ENCODE data around the gene UBR4.

UBR4 gene

GRCh38 chr1:19206947-19207346, 3.1 kb downstream of the UBR4 start:
- H3K9me3 ChIP-seq (ENCODE audit: control insufficient read depth in 5 of 5, low read length in 5 of 5) = no peaks in the 10 kb centered on the region
- no peaks in the 10 kb centered on the region for H3K36me3 ChIP-seq (ENCODE audit: control insufficient read depth in 5 of 5, insufficient read depth in 5 of 5, low read length in 5 of 5)
- H3K27me3 ChIP-seq (ENCODE audit: control insufficient read depth in 5 of 5, insufficient read depth in 4 of 5, low read length in 5 of 5) = no peaks in the 10 kb centered on the region
- H3K27ac ChIP-seq (ENCODE audit: low read depth, low read length) = no peak overlapping the region
- no peak overlapping the region for H3K4me3 ChIP-seq (ENCODE audit: low read depth in 1 of 5, low read length in 5 of 5)
- peaks cover 6 to 59% (median 50%) of the 10 kb centered on the region in 5 donors for H3K4me1 ChIP-seq (ENCODE audit: control insufficient read depth in 5 of 5, insufficient read depth in 5 of 5, low read length in 5 of 5)
- H3K9ac ChIP-seq (ENCODE audit: low read length in 5 of 5) = no peak overlapping the region

- Histone ChIP-seq H3K4me3 (ENCODE audit: low read depth in 1 of 5, low read length in 5 of 5) (no peak overlapping the region), H3K4me1 (ENCODE audit: control insufficient read depth in 5 of 5, insufficient read depth in 5 of 5, low read length in 5 of 5) (peaks cover 4 to 48% (median 39%) of the 10 kb centered on the region in 5 donors), H3K9me3 (ENCODE audit: control insufficient read depth in 5 of 5, low read length in 5 of 5) (no peaks in the 10 kb centered on the region), H3K27me3 (ENCODE audit: control insufficient read depth in 5 of 5, insufficient read depth in 4 of 5, low read length in 5 of 5) (no peaks in the 10 kb centered on the region), H3K9ac (ENCODE audit: low read length in 5 of 5) (no peak overlapping the region), H3K36me3 (ENCODE audit: control insufficient read depth in 5 of 5, insufficient read depth in 5 of 5, low read length in 5 of 5) (peaks cover under 1 to 7% (median 3%) of the 10 kb centered on the region in 5 donors), H3K27ac (ENCODE audit: low read depth, low read length) (no peak overlapping the region)
Measured at GRCh38 chr1:19205845-19206244, 4.2 kb downstream of the UBR4 start.

- Histone ChIP-seq H3K9me3 (ENCODE audit: control insufficient read depth in 5 of 5, low read length in 5 of 5) (no peaks in the 10 kb centered on the region), H3K9ac (ENCODE audit: low read length in 5 of 5) (no peak overlapping the region), H3K4me3 (ENCODE audit: low read depth in 1 of 5, low read length in 5 of 5) (no peak overlapping the region), H3K27ac (ENCODE audit: low read depth, low read length) (no peak overlapping the region), H3K4me1 (ENCODE audit: control insufficient read depth in 5 of 5, insufficient read depth in 5 of 5, low read length in 5 of 5) (peaks cover 2 to 44% (median 35%) of the 10 kb centered on the region in 5 donors), H3K27me3 (ENCODE audit: control insufficient read depth in 5 of 5, insufficient read depth in 4 of 5, low read length in 5 of 5) (no peaks in the 10 kb centered on the region), H3K36me3 (ENCODE audit: control insufficient read depth in 5 of 5, insufficient read depth in 5 of 5, low read length in 5 of 5) (peaks cover 2 to 10% (median 3%) of the 10 kb centered on the region in 5 donors)
Measured at GRCh38 chr1:19205403-19205802, 4.7 kb downstream of the UBR4 start.

GRCh38 chr1:19204446-19205266, 5.4 kb downstream of the UBR4 start:
- H3K4me1 ChIP-seq (ENCODE audit: control insufficient read depth in 5 of 5, insufficient read depth in 5 of 5, low read length in 5 of 5) = peaks cover 2 to 43% (median 35%) of the 10 kb centered on the region in 5 donors
- H3K9me3 ChIP-seq (ENCODE audit: control insufficient read depth in 5 of 5, low read length in 5 of 5) = no peaks in the 10 kb centered on the region
- peak overlapping the region in 1 of 5 donors; percentile 30 for H3K9ac ChIP-seq (ENCODE audit: low read length in 5 of 5)
- H3K4me3 ChIP-seq (ENCODE audit: low read depth in 1 of 5, low read length in 5 of 5) = no peak overlapping the region
- peaks cover 6 to 14% (median 7%) of the 10 kb centered on the region in 5 donors for H3K36me3 ChIP-seq (ENCODE audit: control insufficient read depth in 5 of 5, insufficient read depth in 5 of 5, low read length in 5 of 5)
- H3K27me3 ChIP-seq (ENCODE audit: control insufficient read depth in 5 of 5, insufficient read depth in 4 of 5, low read length in 5 of 5) = no peaks in the 10 kb centered on the region
- H3K27ac ChIP-seq (ENCODE audit: low read depth, low read length) = no peak overlapping the region

GRCh38 chr1:19203440-19203839, 6.6 kb downstream of the UBR4 start:
- Histone ChIP-seq H3K4me1 (ENCODE audit: control insufficient read depth in 5 of 5, insufficient read depth in 5 of 5, low read length in 5 of 5) (peaks cover 0 to 33% (median 24%) of the 10 kb centered on the region in 5 donors), H3K9ac (ENCODE audit: low read length in 5 of 5) (no peak overlapping the region), H3K36me3 (ENCODE audit: control insufficient read depth in 5 of 5, insufficient read depth in 5 of 5, low read length in 5 of 5) (peaks cover 15 to 26% (median 18%) of the 10 kb centered on the region in 5 donors), H3K27me3 (ENCODE audit: control insufficient read depth in 5 of 5, insufficient read depth in 4 of 5, low read length in 5 of 5) (no peaks in the 10 kb centered on the region), H3K27ac (ENCODE audit: low read depth, low read length) (no peak overlapping the region), H3K4me3 (ENCODE audit: low read depth in 1 of 5, low read length in 5 of 5) (no peak overlapping the region), H3K9me3 (ENCODE audit: control insufficient read depth in 5 of 5, low read length in 5 of 5) (no peaks in the 10 kb centered on the region)

- Histone ChIP-seq H3K9ac (ENCODE audit: low read length in 5 of 5) (no peak overlapping the region), H3K4me3 (ENCODE audit: low read depth in 1 of 5, low read length in 5 of 5) (no peak overlapping the region), H3K4me1 (ENCODE audit: control insufficient read depth in 5 of 5, insufficient read depth in 5 of 5, low read length in 5 of 5) (peaks cover 0 to 24% (median 16%) of the 10 kb centered on the region in 5 donors), H3K9me3 (ENCODE audit: control insufficient read depth in 5 of 5, low read length in 5 of 5) (no peaks in the 10 kb centered on the region), H3K27me3 (ENCODE audit: control insufficient read depth in 5 of 5, insufficient read depth in 4 of 5, low read length in 5 of 5) (no peaks in the 10 kb centered on the region), H3K27ac (ENCODE audit: low read depth, low read length) (no peak overlapping the region), H3K36me3 (ENCODE audit: control insufficient read depth in 5 of 5, insufficient read depth in 5 of 5, low read length in 5 of 5) (peaks cover 25 to 36% (median 29%) of the 10 kb centered on the region in 5 donors)
Measured at GRCh38 chr1:19202396-19202795, 7.7 kb downstream of the UBR4 start.

- Histone ChIP-seq H3K4me1 (ENCODE audit: control insufficient read depth in 5 of 5, insufficient read depth in 5 of 5, low read length in 5 of 5) (peaks cover 0 to 14% (median 11%) of the 10 kb centered on the region in 5 donors), H3K27ac (ENCODE audit: low read depth, low read length) (no peak overlapping the region)
Measured at GRCh38 chr1:19199969-19200604, 10.0 kb downstream of the UBR4 start.

GRCh38 chr1:19199329-19199968, 10.6 kb downstream of the UBR4 start:
- peaks cover 0 to 8% (median 4%) of the 10 kb centered on the region in 5 donors for H3K4me1 ChIP-seq (ENCODE audit: control insufficient read depth in 5 of 5, insufficient read depth in 5 of 5, low read length in 5 of 5)
- no peaks in the 10 kb centered on the region for H3K9me3 ChIP-seq (ENCODE audit: control insufficient read depth in 5 of 5, low read length in 5 of 5)
- H3K27me3 ChIP-seq (ENCODE audit: control insufficient read depth in 5 of 5, insufficient read depth in 4 of 5, low read length in 5 of 5) = no peaks in the 10 kb centered on the region
- no peak overlapping the region for H3K4me3 ChIP-seq (ENCODE audit: low read depth in 1 of 5, low read length in 5 of 5)
- peaks cover 44 to 62% (median 49%) of the 10 kb centered on the region in 5 donors for H3K36me3 ChIP-seq (ENCODE audit: control insufficient read depth in 5 of 5, insufficient read depth in 5 of 5, low read length in 5 of 5)
- no peak overlapping the region for H3K27ac ChIP-seq (ENCODE audit: low read depth, low read length)
- H3K9ac ChIP-seq (ENCODE audit: low read length in 5 of 5) = no peak overlapping the region

More at GRCh38 chr1:19199969-19200604, 10.0 kb downstream of the UBR4 start:
- Histone ChIP-seq H3K36me3 (ENCODE audit: control insufficient read depth in 5 of 5, insufficient read depth in 5 of 5, low read length in 5 of 5) (peaks cover 44 to 58% (median 49%) of the 10 kb centered on the region in 5 donors), H3K27me3 (ENCODE audit: control insufficient read depth in 5 of 5, insufficient read depth in 4 of 5, low read length in 5 of 5) (no peaks in the 10 kb centered on the region), H3K4me3 (ENCODE audit: low read depth in 1 of 5, low read length in 5 of 5) (no peak overlapping the region), H3K9ac (ENCODE audit: low read length in 5 of 5) (no peak overlapping the region), H3K9me3 (ENCODE audit: control insufficient read depth in 5 of 5, low read length in 5 of 5) (no peaks in the 10 kb centered on the region)

- Histone ChIP-seq H3K9me3 (ENCODE audit: control insufficient read depth in 5 of 5, low read length in 5 of 5) (no peaks in the 10 kb centered on the region), H3K27me3 (ENCODE audit: control insufficient read depth in 5 of 5, insufficient read depth in 4 of 5, low read length in 5 of 5) (no peaks in the 10 kb centered on the region), H3K9ac (ENCODE audit: low read length in 5 of 5) (no peak overlapping the region), H3K36me3 (ENCODE audit: control insufficient read depth in 5 of 5, insufficient read depth in 5 of 5, low read length in 5 of 5) (peaks cover 47 to 68% (median 53%) of the 10 kb centered on the region in 5 donors), H3K4me3 (ENCODE audit: low read depth in 1 of 5, low read length in 5 of 5) (no peak overlapping the region), H3K27ac (ENCODE audit: low read depth, low read length) (no peak overlapping the region), H3K4me1 (ENCODE audit: control insufficient read depth in 5 of 5, insufficient read depth in 5 of 5, low read length in 5 of 5) (peaks cover 0 to 5% (median 4%) of the 10 kb centered on the region in 5 donors)
Measured at GRCh38 chr1:19198820-19199219, 11.2 kb downstream of the UBR4 start.

Measured in subcutaneous abdominal adipose tissue (tissue), 5 donors.